Measurements from ENCODE around the gene RAC2. TPM values are rescaled to one million over a fixed set of nuclear protein-coding genes. Genes with fewer than 3 reads are reported as not detected.
A peak's percentile ranks its signal among the peaks of the same experiment; 100 is the strongest.

RAC2 gene
- total and polyA plus RNA-seq, 3 donors from 2014 or later: 1.2 to 15.5 (median 10.7) TPM

DNA sequence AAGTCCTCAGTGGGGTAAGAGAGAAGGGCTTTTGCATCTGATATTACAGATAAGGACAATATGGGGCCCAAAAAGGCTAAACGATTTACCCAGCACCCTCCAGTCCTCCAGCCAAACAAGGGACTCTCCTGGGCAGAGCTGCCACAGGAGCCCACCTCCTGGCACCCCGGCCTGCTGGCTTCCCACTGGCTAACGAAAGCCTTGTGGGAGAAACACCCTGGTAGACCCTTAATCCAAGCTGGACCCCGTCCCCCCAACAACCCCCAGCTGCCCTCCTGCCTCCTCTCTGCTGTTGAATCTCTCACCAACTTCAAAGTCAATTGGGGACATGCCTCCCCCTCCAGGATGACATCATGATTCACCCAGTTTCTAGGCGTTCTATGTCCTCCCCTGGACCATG, 66.8 kb downstream of the RAC2 start:
- WGBS, 2 donors: 81 to 86% methylated on average over 5 of the region's 5 CpGs
- peaks cover 30% of the 10 kb centered on the region for H3K4me1 ChIP-seq
- no peak for DNase-seq

DNA sequence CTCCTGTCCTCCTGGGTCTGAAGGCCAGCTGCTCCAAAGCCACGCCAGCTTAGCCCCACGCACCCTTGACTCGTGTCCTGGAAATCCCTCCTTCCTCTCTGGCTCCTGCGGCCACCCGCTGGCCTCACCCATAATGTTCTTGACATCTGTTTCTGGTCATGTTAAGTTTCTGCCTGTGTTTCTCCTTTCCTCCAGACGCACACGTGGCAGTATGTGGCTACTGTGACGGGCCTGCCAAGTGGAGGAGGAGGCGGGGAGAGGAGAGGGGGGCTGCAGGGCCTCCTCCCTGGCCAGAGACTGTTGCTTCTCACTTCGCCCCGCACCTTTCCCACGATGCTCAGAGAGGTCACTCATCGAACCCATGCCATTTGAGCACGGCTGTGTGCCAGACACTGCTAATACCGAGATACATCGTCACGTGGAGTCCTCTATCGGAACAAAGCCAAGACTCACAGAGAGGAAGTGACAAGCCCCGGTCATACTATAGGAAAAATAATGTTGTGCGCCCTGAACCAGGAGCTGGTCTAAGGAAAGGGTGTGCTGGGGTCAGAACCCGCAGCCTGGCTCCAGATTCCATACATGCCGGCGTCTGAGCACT, 67.5 kb downstream of the RAC2 start:
- no peaks in the 10 kb centered on the region for H3K9me3 ChIP-seq
- WGBS, 2 donors: 35 to 48% methylated on average over 15 to 23 of the region's 23 CpGs
- H3K36me3 ChIP-seq (ENCODE audit: low read depth, missing control alignments): no peaks in the 10 kb centered on the region
- intact Hi-C loops (cut with DNase I; ENCODE audit: low total_unique reads): no loop called here
- peaks cover 30% of the 10 kb centered on the region for H3K4me1 ChIP-seq
- no peaks in the 10 kb centered on the region for H3K27me3 ChIP-seq
- no peak for TF ChIP-seq POLR2A (IDR thresholded peaks at IDR 0.05)
- no peak for TF ChIP-seq CTCF (IDR thresholded peaks at IDR 0.05)
- peak; percentile 76 for DNase-seq
- H3K27ac ChIP-seq: no peak overlapping the region
- H3K4me3 ChIP-seq: no peak overlapping the region

More for the DNA sequence above, 66.8 kb downstream of the RAC2 start:
- H3K27me3 ChIP-seq: no peaks in the 10 kb centered on the region
- H3K9me3 ChIP-seq: no peaks in the 10 kb centered on the region
- no peak for TF ChIP-seq POLR2A (IDR thresholded peaks at IDR 0.05)
- no peak for TF ChIP-seq CTCF (IDR thresholded peaks at IDR 0.05)
- no peak overlapping the region for H3K4me3 ChIP-seq
- H3K36me3 ChIP-seq (ENCODE audit: low read depth, missing control alignments): no peaks in the 10 kb centered on the region
- H3K27ac ChIP-seq: no peak overlapping the region
- intact Hi-C loops (cut with DNase I; ENCODE audit: low total_unique reads): no loop called here

DNA sequence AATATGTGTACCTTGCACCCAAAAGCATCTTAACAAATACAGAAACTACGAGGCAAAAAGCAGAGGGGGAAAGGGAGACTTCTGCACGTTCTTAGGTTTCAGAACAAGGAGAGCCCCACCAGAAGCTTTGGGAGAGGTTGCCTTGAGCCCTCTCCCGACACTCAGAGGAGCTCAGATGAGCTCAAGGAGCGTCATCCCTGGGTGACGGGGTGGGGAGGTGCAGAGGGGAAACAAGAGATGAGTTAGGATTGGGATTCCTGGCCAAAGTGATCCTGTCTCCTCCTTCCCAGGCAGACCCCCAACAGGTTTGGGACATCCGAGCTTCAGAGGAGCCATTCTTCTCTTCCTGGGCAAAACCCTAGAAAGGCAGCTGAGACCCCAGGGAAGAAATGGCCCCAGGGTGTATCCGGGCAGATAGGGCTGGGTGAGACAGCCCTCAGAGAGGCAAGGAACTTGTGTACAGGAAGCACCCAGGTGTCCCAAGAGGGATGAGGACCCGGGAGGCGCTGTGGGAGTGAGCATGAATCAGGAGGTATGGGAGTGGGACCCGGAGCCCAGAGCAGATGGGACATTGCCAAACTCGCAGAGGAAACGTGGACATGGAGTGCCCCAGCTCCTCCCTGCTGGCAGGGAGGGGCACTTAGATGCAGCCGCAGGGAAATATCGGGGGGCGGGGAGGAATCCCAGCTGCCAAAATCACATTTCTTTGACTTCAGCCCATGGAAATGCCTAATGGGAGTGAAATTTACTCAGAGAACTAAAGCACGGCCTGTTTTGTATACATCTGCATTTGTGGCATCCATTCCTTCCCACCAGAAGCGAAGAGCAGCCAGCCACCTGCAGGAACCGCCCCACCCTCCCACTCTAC, 68.4 kb downstream of the RAC2 start:
- no peak overlapping the region for H3K4me3 ChIP-seq
- TF ChIP-seq POLR2A (IDR thresholded peaks at IDR 0.05) (no peak), CTCF (IDR thresholded peaks at IDR 0.05) (no peak)
- no peak overlapping the region for H3K27ac ChIP-seq
- intact Hi-C loops (cut with DNase I; ENCODE audit: low total_unique reads): no loop called here
- H3K4me1 ChIP-seq: peaks cover 30% of the 10 kb centered on the region
- WGBS, 2 donors: 69 to 78% methylated on average over 7 to 18 of the region's 18 CpGs
- no peaks in the 10 kb centered on the region for H3K36me3 ChIP-seq (ENCODE audit: low read depth, missing control alignments)
- no peaks in the 10 kb centered on the region for H3K9me3 ChIP-seq
- no peaks in the 10 kb centered on the region for H3K27me3 ChIP-seq
- DNase-seq: no peak

Small RNA genes within 50 kb of the gene (small RNA-seq; reads per million reads assigned to genes)
- 0 reads per million in 2 donors for gene Z82188.1

Other genes with a start within 250 kb of the RAC2 start
- 10 to 100 TPM; 18.0 to 20.9 TPM for gene TST, start 224.8 kb downstream of the RAC2 start, total RNA-seq
- gene TST, start 224.8 kb downstream of the RAC2 start, polyA plus RNA-seq (ENCODE audit: insufficient read depth, low read depth, low replicate concordance): 18.2 TPM
- 100 to 1,000 TPM in 1 of 2 donors, 10 to 100 TPM in 1; 99.6 to 114 TPM for gene MPST, start 224.5 kb downstream of the RAC2 start, total RNA-seq
- gene MPST, start 224.5 kb downstream of the RAC2 start, polyA plus RNA-seq (ENCODE audit: insufficient read depth, low read depth, low replicate concordance): 64.1 TPM
- 10 to 100 TPM; 39.1 to 57.0 TPM for gene KCTD17, start 192.5 kb downstream of the RAC2 start, total RNA-seq
- 99.1 TPM for gene KCTD17, start 192.5 kb downstream of the RAC2 start, polyA plus RNA-seq (ENCODE audit: insufficient read depth, low read depth, low replicate concordance)
- gene TMPRSS6, start 134.6 kb downstream of the RAC2 start, total RNA-seq: 1 to 10 TPM; 1.5 to 3.4 TPM
- gene TMPRSS6, start 134.6 kb downstream of the RAC2 start, polyA plus RNA-seq (ENCODE audit: insufficient read depth, low read depth, low replicate concordance): 4.0 TPM
- 1 to 10 TPM in 1 of 2 donors, under 1 TPM in 1; 0.74 to 1.5 TPM for gene IL2RB, start 94.4 kb downstream of the RAC2 start, total RNA-seq
- gene IL2RB, start 94.4 kb downstream of the RAC2 start, polyA plus RNA-seq (ENCODE audit: insufficient read depth, low read depth, low replicate concordance): 2.9 TPM
- 10 to 100 TPM; 12.6 to 14.8 TPM for gene C1QTNF6, start 56.0 kb downstream of the RAC2 start, total RNA-seq
- gene C1QTNF6, start 56.0 kb downstream of the RAC2 start, polyA plus RNA-seq (ENCODE audit: insufficient read depth, low read depth, low replicate concordance): 15.0 TPM
- 10 to 100 TPM; 40.1 to 54.4 TPM for gene SSTR3, start 31.8 kb downstream of the RAC2 start, total RNA-seq
- gene SSTR3, start 31.8 kb downstream of the RAC2 start, polyA plus RNA-seq (ENCODE audit: insufficient read depth, low read depth, low replicate concordance): 26.8 TPM
- 1 to 10 TPM; 2.7 to 7.2 TPM for gene CYTH4, start 38.2 kb upstream of the RAC2 start, total RNA-seq
- 6.8 TPM for gene CYTH4, start 38.2 kb upstream of the RAC2 start, polyA plus RNA-seq (ENCODE audit: insufficient read depth, low read depth, low replicate concordance)
- gene ELFN2, start 183.2 kb upstream of the RAC2 start, total RNA-seq: 1 to 10 TPM; 5.3 to 5.7 TPM
- 4.8 TPM for gene ELFN2, start 183.2 kb upstream of the RAC2 start, polyA plus RNA-seq (ENCODE audit: insufficient read depth, low read depth, low replicate concordance)
- gene MFNG, start 242.1 kb upstream of the RAC2 start, total RNA-seq: 1 to 10 TPM; 8.1 to 8.2 TPM
- gene MFNG, start 242.1 kb upstream of the RAC2 start, polyA plus RNA-seq (ENCODE audit: insufficient read depth, low read depth, low replicate concordance): 7.5 TPM